Uterus (tissue), 2 donors: ENCODE results near the gene AP2A2.

Source experiments
- CTCF ChIP-seq, 4 experiments: fragments of 200-600 bp in 2 of 4; fragments of 450-650 bp in 2 of 4; sonication (generic) in 2 of 4; IDR thresholded peaks; one replicate each; pipeline ENCODE4 v1.5.1; 2016 to 2019; ENCODE audit warnings: antibody characterized with exemption in 4 of 4, mild to moderate bottlenecking in 2 of 4, moderate library complexity in 1 of 4
- POLR2A ChIP-seq, 2 donors: fragments of 450-650 bp; IDR thresholded peaks; one replicate each; pipeline ENCODE4 v1.6.1; 2016; ENCODE audit warnings: antibody characterized with exemption in 2 of 2, mild to moderate bottlenecking in 1 of 2, moderate library complexity in 1 of 2

GRCh38 chr11:963852-964251, 38.2 kb downstream of the AP2A2 start:
- TF ChIP-seq CTCF (IDR thresholded peaks at IDR 0.05) (no peak), POLR2A (IDR thresholded peaks at IDR 0.05) (no peak)
